Jurkat, Clone E6-1 (cell line): Measurements from ENCODE around the gene DYSF.

Source experiments
- DNase-seq: peaks from one replicate; pipeline ENCODE4 v3.0.0-alpha.2; 2011; ENCODE audit warnings: low read depth, low spot score
- H3K4me3 ChIP-seq: 2 replicates; pipeline ENCODE4 v1.5.1; 2011; ENCODE audit warnings: mild to moderate bottlenecking, low read length, control low read depth, moderate library complexity

DYSF gene

DNA sequence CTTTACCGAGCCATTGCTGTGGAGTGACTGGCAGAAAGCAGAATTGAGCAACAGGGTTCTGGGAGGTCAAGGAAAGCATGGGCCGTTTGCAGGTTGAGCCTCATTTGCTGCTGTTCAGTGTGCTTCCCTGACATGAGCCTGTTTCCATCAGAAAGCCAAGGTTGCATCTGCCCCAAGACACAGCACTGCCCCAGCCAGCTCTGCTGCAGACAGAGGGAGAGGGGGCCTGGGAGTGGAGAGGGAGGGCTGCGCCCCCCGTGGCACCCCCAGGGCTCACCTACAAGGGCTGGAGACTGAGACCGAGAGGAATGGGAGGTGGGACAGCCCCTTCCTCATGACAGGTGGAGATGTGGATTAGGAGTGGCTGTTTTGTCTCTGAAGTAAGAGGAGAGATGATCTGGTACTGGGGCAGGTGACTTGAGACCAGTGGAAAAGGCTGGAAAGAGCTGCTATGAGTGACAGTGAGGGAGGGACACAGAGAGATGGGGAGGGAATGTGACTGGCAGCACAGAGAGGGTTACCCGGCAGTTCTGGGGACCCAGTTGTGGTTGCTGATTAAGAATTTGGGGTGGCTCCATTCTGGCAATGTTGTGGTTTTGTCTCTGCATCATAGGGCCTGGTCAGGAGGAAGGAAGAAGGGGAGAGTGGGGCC is 218.0 kb downstream of the DYSF start:
- DNase-seq = no peak
- H3K4me3 ChIP-seq = no peak overlapping the region

DNA sequence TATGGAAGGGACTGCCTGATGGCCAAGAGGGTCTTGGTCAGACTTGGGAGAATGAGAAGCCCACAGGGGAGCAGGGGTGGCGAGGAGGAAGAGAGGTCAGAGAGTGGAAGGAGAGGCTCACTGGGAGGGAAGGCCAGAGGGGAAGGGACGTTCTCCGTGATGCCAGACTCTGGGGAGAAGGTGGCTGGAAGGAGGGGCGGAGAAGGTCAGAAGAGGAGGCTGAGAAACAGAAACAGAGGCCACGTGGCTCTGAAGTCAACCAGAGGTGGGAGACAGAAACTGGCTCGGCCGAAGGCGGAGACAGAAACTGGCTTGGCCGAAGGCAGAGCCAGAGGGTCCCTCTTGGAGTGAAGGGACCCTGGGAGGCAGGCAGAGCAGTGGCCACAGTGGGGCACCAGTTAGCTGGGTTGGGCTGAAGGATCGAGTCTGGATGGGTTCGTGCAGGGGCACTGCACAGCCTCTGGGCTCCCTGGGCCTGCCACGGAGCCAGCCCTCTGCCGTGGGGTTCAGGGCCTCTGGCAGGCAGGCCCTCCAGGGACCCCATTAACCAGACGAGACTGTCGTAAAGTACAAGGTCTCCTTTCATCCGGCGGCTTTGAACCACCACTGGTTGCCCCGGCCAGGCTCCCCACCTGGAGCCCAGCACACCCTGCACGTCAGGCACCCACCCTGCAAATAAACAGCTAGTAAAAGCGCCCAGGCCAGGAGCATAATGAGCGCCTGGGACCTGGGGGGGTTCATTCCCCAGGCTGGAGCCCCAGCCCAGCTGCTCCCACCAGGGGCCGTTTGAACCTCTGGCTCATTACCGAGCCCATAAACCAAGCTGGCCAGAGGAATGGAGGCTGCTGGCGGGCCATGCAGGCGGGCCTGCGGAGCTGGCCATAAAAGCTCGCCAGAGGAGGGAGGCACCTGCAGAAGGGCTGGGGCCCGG is 218.8 kb downstream of the DYSF start:
- H3K4me3 ChIP-seq = no peak overlapping the region
- no peak for DNase-seq

DNA sequence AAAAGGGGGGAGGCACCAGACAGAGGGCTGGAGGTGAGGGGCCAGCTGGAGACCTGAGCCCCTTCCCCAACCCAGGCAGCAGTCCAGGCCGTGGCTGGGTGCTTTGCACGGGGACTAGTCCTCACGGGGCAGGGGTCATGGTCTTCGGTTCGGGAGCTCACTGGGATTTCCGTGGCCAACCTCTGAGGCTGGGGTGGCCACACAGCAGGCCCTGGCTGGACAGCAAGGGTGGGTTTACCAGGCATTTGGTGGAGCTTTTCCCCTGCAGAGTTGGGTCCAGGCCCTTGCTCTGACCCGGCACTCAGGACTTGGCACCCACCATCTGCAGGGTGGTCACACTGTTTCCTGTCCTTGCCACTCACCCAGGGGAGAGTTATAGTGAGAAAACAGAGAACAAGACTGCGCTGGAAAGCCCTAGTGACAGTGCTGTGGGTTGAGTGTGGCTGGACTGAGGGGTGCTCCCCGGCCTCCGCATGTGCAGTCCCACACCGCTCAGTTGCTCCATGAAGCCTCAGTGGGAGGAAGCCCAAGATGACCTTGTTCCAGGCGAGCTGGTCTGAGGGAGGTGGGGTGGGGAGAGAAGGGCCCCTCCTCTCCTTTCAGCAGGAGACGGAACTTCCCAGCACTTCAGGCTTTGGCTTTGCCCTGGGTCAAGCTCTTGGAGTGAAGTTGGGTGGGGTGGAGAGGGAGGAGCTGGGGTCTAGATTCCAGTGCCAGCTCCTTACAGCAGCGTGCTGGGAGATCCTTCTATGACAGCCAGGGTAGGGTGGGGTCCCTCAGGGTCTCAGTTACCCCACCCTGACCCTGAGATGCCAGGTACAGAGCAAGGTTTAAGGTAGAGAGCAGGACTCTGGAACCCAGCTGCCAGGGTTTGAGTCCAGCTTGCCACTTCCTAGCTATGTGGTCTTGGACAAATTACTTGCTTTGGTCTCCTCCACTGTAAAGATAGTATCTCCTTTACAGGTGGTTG is 219.8 kb downstream of the DYSF start:
- no peak overlapping the region for H3K4me3 ChIP-seq
- no peak for DNase-seq

DNA sequence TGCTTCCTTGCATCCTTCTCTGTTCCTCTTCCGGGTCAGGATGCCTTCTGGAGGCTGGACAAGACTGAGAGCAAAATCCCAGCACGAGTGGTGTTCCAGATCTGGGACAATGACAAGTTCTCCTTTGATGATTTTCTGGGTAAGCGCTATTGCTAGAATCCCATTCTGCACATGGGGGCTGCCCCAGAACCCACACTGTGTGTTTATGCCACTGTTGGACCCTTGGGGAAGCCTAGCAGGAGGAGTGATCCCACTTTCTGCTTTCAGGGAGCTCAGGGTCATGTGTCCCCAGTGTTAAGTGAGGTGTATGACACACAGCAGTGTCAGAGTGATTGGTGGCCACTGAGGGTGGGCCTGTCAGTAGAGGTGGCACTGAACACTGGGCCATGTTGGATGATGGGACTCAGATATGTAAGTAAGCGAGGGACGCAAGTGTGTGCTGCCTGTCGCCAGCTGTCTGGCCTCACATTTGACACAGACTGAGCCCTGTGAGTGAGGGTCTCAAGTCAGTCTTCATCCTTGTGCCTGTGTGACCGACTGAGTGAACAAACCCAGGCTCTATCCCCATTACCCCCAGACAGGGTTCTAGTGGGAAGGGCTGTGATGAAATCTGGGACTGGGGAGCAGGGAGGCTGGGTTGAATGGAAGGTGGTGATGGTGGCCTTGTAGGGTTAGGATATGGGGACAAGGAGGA is 220.9 kb downstream of the DYSF start:
- no peak overlapping the region for H3K4me3 ChIP-seq
- no peak for DNase-seq

DNA sequence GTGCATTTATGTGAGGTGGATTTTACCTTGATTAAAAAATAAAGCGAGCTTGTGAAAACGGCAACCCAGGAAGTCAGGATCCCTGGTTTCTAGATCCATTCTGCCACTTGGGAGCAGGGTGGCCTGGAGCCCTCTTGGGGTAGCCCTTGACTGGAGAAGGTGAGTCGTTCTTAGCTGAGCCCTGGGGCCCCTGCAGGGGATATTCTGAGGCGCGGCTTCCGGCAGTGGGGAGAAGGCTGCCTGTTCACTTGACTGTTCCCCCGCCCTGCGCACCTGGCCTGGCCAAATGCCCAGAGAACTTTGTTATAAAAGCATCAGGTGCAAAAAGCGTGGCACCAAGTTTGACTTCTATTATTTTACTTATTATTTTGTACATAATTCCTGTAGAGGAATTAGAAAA is 221.9 kb downstream of the DYSF start:
- H3K4me3 ChIP-seq = no peak overlapping the region
- no peak for DNase-seq

DNA sequence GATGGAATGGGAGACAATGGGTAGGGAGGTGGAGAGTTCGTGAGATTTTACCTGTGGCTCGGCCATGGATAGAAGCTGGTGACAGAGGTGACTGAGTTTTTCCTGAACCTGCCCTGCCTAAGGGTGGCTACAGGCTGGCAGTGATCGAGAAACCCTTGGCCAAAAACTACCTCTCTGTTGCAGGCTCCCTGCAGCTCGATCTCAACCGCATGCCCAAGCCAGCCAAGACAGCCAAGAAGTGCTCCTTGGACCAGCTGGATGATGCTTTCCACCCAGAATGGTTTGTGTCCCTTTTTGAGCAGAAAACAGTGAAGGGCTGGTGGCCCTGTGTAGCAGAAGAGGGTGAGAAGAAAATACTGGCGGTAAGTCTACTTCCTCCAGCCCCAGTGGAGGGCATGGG is 225.5 kb downstream of the DYSF start:
- H3K4me3 ChIP-seq = no peak overlapping the region
- DNase-seq = no peak

DNA sequence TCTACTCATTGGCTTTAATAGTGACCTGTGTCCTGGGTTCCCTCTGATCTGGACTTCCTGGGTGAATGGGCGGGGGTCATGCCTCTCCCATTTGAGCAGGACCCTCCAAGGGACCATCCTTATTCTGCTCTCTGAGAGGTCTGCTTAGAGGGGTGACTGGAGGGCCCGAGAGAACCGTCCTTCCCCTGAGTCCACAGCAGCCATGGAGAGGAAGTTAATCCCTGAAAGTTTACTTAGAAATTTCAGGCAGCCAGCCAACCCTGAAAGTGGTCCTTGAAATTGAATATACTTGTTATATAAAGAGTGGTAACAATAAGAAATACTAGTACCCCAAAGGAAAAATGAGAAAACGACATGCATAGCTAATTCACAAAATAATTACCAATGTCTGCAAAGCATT is 226.1 kb downstream of the DYSF start:
- DNase-seq = no peak
- no peak overlapping the region for H3K4me3 ChIP-seq

DNA sequence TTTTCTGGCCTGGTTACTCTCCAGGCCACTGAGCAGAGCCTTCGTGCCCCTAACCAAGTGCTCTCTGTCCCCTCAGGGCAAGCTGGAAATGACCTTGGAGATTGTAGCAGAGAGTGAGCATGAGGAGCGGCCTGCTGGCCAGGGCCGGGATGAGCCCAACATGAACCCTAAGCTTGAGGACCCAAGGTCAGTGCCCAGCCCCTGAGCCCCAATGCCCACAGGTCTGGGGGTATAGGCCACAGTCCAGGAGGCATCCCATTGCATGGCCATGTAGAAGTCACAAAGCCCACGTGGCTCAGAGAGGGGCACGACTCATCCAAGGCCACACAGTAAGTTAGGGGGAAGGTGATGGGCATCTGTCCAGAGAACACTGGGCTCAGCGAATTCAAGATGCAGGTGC is 227.6 kb downstream of the DYSF start:
- no peak overlapping the region for H3K4me3 ChIP-seq

DNA sequence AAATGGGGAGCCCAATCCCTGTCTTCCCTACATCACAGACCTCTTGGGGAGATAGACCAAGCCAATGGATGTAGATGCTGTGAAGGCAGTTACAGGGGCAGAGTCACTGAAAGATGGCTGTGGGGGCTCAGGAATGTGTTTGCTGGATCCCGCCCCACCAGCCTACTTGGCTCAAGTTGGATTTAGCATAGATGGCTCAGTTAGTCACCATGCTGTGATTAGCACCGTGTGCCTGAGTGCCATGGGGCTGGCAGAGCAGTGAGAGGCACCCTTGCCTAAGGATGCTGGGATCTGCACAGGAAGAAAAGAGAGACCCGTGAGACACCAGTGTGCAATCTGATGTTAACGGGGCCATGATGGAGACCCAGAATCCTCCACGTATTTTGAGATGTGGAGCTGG is 228.3 kb downstream of the DYSF start:
- no peak for DNase-seq
- H3K4me3 ChIP-seq = no peak overlapping the region

More for the DNA sequence above, 227.6 kb downstream of the DYSF start:
- no peak for DNase-seq

DNA sequence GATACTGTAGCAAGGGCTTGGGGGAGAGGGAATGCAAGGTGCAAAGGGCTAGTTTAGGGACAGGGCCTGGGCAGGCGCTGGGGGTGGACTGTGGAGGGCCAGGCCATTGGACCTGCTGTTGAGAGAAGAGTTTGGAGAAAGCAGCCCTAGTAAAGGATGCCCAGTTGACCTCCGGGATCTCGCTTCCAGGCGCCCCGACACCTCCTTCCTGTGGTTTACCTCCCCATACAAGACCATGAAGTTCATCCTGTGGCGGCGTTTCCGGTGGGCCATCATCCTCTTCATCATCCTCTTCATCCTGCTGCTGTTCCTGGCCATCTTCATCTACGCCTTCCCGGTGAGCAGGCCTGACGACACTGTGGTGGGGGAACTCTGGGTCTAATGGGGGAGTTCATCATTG is 229.0 kb downstream of the DYSF start:
- no peak for DNase-seq
- no peak overlapping the region for H3K4me3 ChIP-seq

DNA sequence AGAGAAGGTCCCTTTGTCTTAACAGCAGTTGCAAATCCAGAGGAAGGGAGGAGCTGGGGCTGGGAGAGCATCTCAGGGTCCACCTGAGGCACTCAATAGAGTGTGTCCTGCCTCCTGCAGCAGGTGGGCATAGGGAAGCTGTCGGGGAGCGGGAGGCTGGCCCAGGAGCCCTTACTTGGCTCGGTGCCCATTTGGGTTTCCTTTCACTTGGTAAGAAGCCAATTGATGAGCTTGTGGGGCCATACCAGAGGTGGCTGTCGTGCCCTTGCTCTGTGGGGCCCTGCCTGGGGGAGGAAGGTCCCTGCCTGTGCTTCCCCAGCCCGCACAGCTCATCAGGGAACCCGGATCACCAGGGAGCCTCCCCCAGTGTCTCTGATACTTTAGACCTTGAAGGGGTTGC is 229.7 kb downstream of the DYSF start:
- DNase-seq = no peak
- no peak overlapping the region for H3K4me3 ChIP-seq

DNA sequence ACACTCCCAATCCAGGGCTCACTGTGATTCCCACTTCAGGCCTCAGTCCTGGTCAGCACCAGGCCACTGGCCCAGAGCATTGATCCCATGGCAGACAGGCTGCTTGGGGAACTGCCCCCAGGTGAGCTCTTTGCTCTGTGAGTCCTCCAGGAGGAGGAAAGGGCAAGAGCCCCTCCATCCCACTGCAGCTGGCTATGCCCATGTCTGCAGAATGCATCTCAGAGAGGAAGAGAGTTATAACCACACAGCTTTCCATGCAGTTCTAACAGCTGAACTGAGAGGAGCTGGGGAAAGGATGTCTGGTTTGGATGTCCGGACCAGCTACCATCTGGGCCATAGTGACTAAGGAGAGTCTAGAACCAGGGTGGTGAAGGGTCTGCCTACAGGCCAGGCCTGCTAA is 230.3 kb downstream of the DYSF start:
- H3K4me3 ChIP-seq = no peak overlapping the region
- DNase-seq = no peak

DNA sequence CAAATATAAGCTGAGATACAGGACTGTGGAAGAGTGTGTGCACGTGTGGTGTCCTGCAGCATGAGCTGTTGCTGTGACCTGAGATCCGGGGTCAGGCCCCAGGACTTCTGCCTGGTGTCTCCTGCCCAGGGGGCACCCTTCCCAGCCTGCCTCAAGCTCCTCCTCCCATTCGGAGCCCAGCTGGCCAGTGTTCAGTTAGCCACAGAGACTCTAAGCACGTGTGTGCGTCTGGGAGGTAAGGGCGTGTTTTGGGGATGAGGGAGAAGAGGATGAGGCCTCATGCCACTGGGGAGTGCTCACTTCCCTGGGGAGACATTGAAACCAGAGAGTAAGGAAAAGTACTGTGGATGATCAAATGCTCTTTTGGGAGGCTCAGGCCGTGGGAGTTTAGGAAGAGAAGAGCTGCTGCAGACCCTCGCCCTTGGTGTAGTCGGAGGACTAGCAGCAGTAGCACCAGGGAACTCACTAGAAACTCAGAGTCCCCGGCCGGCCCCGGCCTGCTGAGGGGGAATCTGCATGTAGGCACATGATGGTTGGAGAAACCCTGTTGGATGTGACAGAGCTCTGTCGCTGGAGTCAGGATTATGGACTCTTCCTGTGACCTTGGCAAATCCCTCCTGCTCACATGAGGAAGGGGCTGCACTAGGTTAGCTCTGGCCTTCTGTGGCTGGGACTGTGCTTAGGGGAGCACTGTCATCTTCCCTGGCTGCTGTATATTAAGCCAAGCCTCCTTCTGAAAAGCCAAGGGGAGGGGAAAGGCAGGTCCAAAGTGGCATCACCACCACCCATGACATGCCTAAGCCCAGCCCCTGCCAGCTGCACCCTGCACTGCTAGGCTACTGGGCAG is 231.1 kb downstream of the DYSF start:
- no peak for DNase-seq
- no peak overlapping the region for H3K4me3 ChIP-seq

DNA sequence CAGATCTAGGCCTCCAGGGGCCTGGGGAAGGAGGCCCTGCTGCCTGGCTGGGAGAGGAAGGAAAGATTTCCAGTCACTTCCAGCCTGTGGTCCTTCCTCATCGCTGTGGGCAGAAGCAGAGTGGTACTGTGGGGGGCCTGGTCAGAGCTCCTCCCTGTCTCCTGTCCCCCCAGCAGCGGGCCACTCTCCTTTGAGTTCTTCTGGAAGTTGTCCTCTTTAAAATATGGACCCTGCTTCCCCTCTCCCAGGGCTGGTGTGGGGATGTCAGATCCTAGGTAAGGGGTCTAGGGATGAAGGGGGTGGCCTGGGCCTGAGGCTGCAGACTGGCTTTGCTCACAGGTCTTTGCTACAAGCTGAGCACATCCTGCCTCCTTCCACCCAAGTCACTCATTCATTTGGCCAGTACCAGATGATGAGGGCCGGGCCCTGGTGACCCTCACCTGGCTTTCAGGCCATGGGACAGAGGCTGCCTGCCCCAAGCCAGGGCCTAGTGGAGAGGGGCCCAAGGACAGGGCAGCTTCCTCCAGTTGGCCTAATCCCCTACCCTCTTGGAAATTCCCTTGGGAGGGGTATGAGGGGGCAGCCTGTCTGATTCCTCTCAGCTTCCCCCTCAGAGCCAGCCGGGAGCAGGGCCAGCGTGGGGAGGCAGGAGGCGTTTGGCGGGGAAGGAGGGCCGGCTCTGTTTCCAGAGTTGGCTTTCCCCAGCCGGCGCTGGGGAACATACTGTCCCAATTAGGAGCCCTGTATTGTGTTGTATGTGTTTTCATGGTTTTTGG is 231.9 kb downstream of the DYSF start:
- H3K4me3 ChIP-seq = no peak overlapping the region
- DNase-seq = no peak

DNA sequence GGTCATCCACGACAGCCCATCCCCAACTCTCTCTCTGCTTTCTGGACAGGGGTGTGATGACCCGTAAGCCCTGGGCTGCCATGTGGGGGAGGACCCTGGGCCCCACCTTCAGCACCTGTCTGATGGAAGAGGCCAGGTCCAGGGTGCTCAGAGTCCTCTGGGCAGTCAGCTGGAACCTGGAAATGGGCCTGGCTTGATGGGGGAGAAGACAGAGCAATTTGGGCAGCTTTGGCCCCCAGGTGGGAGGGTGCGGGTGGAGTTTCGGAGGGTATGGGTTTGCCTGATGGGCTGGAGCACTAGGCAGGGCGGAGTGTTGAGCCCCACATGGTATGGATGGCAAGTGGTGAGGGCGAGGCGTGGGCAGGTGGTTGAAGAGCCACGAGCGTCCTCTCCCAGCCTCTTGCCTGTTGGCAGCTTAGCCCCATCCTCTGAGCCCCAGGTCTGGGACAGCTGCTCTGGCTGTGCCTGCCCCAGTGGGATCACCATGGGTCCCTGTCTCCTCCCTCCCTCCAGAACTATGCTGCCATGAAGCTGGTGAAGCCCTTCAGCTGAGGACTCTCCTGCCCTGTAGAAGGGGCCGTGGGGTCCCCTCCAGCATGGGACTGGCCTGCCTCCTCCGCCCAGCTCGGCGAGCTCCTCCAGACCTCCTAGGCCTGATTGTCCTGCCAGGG is 232.7 kb downstream of the DYSF start:
- no peak overlapping the region for H3K4me3 ChIP-seq
- no peak for DNase-seq

DNA sequence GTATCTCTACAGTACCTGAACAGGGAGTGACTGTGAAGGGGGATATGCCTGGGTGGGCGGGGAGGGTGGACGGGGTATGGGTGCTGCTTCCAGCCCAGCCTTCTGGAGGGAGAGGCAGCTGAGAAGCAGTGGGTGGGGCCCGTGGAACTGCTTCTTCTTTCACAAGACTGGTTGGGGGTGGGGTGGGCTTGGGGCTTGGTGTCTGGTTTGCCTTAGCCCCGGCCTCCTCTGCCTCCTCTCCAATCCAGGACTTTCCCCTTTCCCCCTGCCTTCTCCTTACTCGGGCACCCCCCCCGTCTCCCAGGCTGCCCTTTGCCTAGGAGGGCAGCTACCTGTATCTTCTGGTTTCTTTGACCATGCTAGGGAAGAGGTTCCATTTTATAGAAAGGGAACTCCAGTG is 233.4 kb downstream of the DYSF start:
- no peak overlapping the region for H3K4me3 ChIP-seq

DNA sequence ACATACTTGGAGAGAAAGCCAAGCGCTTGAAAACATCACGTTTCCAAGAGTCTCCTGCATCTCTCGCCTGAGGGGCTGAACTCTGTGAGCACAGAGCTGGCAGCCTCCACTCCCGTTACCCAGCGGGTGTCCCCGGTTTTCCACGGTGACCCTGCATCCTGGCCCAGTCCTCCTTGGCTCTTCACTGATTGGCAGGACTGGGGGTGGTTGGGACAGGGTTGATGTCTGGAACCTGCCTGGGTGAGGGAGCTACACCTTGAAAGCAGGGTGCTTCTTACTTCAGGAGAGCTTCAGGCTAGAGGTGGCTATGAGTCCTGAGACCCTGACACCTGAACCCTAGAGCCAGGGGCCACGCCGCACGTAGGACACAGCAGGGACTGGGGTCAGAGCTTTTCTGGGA is 234.1 kb downstream of the DYSF start:
- no peak overlapping the region for H3K4me3 ChIP-seq
- DNase-seq = no peak

More for the DNA sequence above, 233.4 kb downstream of the DYSF start:
- no peak for DNase-seq
